AML-193 (cell line): ENCODE data around the gene KCNMB2.

ENCODE experiments used
- DNase-seq, 2 experiments: peaks; one replicate each; lab custom pipeline; 2025; lab: John Stamatoyannopoulos, UW

KCNMB2 gene

GRCh38 chr3:178568911-178569310 lies 32.7 kb downstream of the KCNMB2 start:
- no peak for DNase-seq

GRCh38 chr3:178569826-178570225 lies 33.6 kb downstream of the KCNMB2 start:
- no peak for DNase-seq

GRCh38 chr3:178583963-178584575 lies 47.8 kb downstream of the KCNMB2 start:
- no peak for DNase-seq

GRCh38 chr3:178584722-178585380 lies 48.6 kb downstream of the KCNMB2 start:
- DNase-seq: no peak

GRCh38 chr3:178585454-178585853 lies 49.2 kb downstream of the KCNMB2 start:
- no peak for DNase-seq

- DNase-seq: no peak
Observed at GRCh38 chr3:178586076-178586475, 49.8 kb downstream of the KCNMB2 start.

- DNase-seq: no peak
Observed at GRCh38 chr3:178588628-178589027, 52.4 kb downstream of the KCNMB2 start.

GRCh38 chr3:178593786-178594185 lies 57.5 kb downstream of the KCNMB2 start:
- no peak for DNase-seq

GRCh38 chr3:178597371-178597770 lies 61.1 kb downstream of the KCNMB2 start:
- DNase-seq: no peak

GRCh38 chr3:178602856-178603255 lies 66.6 kb downstream of the KCNMB2 start:
- no peak for DNase-seq

GRCh38 chr3:178603735-178604134 lies 67.5 kb downstream of the KCNMB2 start:
- DNase-seq: no peak

GRCh38 chr3:178618197-178618596 lies 82.0 kb downstream of the KCNMB2 start:
- DNase-seq: no peak

GRCh38 chr3:178618896-178619295 lies 82.7 kb downstream of the KCNMB2 start:
- DNase-seq: no peak

- no peak for DNase-seq
Observed at GRCh38 chr3:178623666-178624255, 87.5 kb downstream of the KCNMB2 start.

GRCh38 chr3:178624276-178624675 lies 88.0 kb downstream of the KCNMB2 start:
- DNase-seq: no peak

GRCh38 chr3:178625053-178625600 lies 88.9 kb downstream of the KCNMB2 start:
- DNase-seq: no peak

GRCh38 chr3:178628037-178628436 lies 91.8 kb downstream of the KCNMB2 start:
- no peak for DNase-seq

- DNase-seq: no peak
Observed at GRCh38 chr3:178629430-178630178, 93.4 kb downstream of the KCNMB2 start.

GRCh38 chr3:178631950-178632349 lies 95.7 kb downstream of the KCNMB2 start:
- no peak for DNase-seq

GRCh38 chr3:178634975-178635374 lies 98.7 kb downstream of the KCNMB2 start:
- no peak for DNase-seq

GRCh38 chr3:178637802-178638201 lies 101.6 kb downstream of the KCNMB2 start:
- DNase-seq: no peak

- DNase-seq: no peak
Observed at GRCh38 chr3:178645503-178645902, 109.3 kb downstream of the KCNMB2 start.
